Stimulated activated CD4-positive, alpha-beta T cell treated with anti-CD3 and anti-CD28 coated beads, Interleukin-15, amount 100 ng/mL, for 24 hours (primary cell): ENCODE results near the gene BAIAP3.

ENCODE experiments used
- DNase-seq: peaks from one replicate; pipeline ENCODE4 v3.0.0-alpha.2; 2020

The BAIAP3 gene

DNA sequence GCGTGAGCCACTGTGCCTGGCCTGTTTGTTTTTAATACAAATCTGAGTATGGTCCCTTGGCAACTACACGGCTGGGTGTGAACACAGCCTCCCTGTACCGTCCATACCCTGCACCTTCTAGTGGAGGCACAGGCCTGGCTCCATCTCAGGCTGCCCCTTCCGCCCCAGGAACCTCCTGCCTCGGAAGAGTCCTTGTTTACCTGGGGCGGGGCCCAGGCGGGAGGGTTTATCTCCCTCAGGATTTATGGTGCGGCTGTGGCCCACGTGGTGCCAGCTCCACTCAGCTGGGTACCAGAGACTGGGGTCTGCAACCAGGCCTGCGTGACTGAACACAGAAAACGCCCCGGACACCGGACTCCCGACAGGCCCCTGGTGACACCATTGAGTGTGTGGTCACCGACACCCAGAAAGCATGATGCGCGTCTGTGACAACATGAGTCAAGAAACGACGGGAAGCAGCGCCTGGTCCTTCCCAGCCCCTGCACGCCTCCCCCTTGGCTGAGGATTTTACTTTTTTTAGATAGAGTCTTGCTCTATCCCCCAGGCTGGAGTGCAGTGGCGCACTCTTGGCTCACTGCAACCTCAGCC lies 62.1 kb downstream of the BAIAP3 start:
- no peak for DNase-seq

DNA sequence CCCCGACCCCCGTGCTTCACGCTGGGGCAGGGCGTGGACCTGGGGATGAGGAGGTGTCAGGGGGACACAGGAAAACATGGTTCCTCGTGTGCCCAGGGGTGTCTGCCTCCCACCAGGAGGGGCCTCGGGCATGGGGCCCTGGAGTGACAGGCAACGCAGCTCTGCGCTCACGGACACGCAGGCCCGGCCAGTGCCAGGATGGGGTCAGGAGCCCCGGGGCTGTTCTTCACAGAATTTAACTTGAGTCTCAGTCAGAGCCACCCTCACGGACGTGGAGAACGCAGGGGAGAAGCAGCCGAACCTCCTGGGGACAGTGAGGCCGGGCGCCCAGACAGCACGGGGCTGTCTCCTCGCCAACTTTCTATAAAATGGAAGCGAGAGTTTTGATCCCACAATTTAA lies 64.3 kb downstream of the BAIAP3 start:
- no peak for DNase-seq

DNA sequence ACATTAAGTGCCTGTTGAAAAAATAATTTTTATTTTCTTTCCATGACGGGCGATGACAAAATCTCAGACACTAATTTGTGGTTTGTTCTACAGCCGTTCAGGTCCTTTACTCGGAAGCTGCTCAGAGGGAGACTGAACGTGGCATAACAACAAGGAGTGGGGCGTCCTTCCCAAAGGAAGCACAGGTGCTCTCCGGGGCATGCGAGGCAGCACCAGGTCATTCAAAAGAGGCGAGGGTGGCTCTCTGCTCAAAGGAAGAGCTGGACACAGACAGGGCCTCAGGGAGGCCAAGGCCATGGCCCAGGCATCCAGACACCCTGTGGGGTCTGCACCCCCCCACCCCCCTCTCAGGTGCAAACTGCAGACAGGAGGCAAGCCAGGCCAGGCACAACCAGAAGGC lies 64.9 kb downstream of the BAIAP3 start:
- no peak for DNase-seq
